AG04450 (cell line): ENCODE measurements around the gene MCU. TPM values are rescaled to one million over a fixed set of nuclear protein-coding genes. Genes with fewer than 3 reads are reported as not detected.

ENCODE experiments used
- CTCF ChIA-PET: fragments of 300-600, 350-600 bp; formaldehyde crosslinking; extraction: SDS; loops from one replicate; lab custom pipeline; 2022; ENCODE audit warnings: antibody characterized with exemption, inconsistent platforms; lab: Charles Lee
- POLR2A ChIA-PET: fragments of 350-600 bp; formaldehyde crosslinking; extraction: SDS; loops from one replicate; lab custom pipeline; 2021; ENCODE audit warnings: antibody characterized with exemption, inconsistent platforms; lab: Yijun Ruan, JAX
- DNase-seq: peaks from one replicate; pipeline ENCODE4 v3.0.0-alpha.2; 2011; ENCODE audit warnings: low read depth, low spot score
- H3K27ac ChIP-seq: one replicate; pipeline ENCODE4 v1.5.1; 2012; ENCODE audit warnings: low read depth, low read length, control low read depth
- H3K27me3 ChIP-seq: one replicate; pipeline ENCODE4 v1.6.0; 2012; ENCODE audit warnings: low read length; ENCODE audit not compliant: control insufficient read depth, insufficient read depth
- H3K4me3 ChIP-seq: 2 replicates; pipeline ENCODE4 v1.5.1; 2011; ENCODE audit warnings: mild to moderate bottlenecking, low read depth, low read length, control low read depth
- H3K9me3 ChIP-seq: 2 replicates; pipeline ENCODE4 v1.5.1; 2012; ENCODE audit warnings: low read length; ENCODE audit not compliant: control insufficient read depth, insufficient read depth
- polyA plus RNA-seq: library from polyadenylated mRNA; depleted of rRNA; stranded (reverse); fragments of >200 nt; gene quantifications from 2 replicates; pipeline ENCODE4 v1.2.3, GENCODE V29; 2011; rRNA removed
- small RNA-seq: library from RNA; depleted of rRNA; stranded (forward); fragments of <200 nt; gene quantifications from one replicate; pipeline ENCODE3, GENCODE V24; 2012; ENCODE audit warnings: low read depth; ENCODE audit not compliant: insufficient read length
- TF ChIP-seq, protein P1 (sequence below): IDR thresholded peaks from 2 replicates; pipeline ENCODE4 v1.5.1; 2011; ENCODE audit warnings: low read depth, low read length, control low read depth, inconsistent platforms

The MCU gene
- polyA plus RNA-seq, 1 experiment: 104 TPM

DNA sequence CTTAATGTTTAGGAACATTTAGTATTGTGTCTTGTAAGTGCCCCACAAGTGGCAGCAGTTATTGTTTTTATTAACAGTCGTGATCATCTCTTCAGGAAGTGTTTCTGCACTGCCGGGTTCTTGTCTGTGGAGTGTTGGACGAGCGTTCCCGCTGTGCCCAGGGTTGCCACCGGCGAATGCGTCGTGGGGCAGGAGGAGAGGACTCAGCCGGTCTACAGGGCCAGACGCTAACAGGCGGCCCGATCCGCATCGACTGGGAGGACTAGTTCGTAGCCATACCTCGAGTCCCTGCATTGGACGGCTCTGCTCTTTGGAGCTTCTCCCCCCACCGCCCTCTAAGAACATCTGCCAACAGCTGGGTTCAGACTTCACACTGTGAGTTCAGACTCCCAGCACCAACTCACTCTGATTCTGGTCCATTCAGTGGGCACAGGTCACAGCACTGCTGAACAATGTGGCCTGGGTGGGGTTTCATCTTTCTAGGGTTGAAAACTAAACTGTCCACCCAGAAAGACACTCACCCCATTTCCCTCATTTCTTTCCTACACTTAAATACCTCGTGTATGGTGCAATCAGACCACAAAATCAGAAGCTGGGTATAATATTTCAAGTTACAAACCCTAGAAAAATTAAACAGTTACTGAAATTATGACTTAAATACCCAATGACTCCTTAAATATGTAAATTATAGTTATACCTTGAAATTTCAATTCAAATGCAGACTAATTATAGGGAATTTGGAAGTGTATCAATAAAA, 240.5 kb downstream of the MCU start:
- TF ChIP-seq, protein P1, sequence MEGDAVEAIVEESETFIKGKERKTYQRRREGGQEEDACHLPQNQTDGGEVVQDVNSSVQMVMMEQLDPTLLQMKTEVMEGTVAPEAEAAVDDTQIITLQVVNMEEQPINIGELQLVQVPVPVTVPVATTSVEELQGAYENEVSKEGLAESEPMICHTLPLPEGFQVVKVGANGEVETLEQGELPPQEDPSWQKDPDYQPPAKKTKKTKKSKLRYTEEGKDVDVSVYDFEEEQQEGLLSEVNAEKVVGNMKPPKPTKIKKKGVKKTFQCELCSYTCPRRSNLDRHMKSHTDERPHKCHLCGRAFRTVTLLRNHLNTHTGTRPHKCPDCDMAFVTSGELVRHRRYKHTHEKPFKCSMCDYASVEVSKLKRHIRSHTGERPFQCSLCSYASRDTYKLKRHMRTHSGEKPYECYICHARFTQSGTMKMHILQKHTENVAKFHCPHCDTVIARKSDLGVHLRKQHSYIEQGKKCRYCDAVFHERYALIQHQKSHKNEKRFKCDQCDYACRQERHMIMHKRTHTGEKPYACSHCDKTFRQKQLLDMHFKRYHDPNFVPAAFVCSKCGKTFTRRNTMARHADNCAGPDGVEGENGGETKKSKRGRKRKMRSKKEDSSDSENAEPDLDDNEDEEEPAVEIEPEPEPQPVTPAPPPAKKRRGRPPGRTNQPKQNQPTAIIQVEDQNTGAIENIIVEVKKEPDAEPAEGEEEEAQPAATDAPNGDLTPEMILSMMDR: no peak
- DNase-seq: no peak
- Histone ChIP-seq H3K27ac (no peak overlapping the region), H3K9me3 (no peaks in the 10 kb centered on the region), H3K27me3 (peaks cover 2% of the 10 kb centered on the region), H3K4me3 (no peak overlapping the region)
- ChIA-PET POLR2A (interaction anchor here (0.5 kb wide), 1 partner anchor 710 kb away, joined by 8 read pairs; no protein-coding TSS in a partner anchor), CTCF (no interaction called here)

GRCh38 chr10:72935361-72935760, 243.4 kb downstream of the MCU start:
- H3K9me3 ChIP-seq: no peaks in the 10 kb centered on the region
- peaks cover 2% of the 10 kb centered on the region for H3K27me3 ChIP-seq
- no peak overlapping the region for H3K27ac ChIP-seq
- DNase-seq: no peak
- POLR2A ChIA-PET: no interaction called here
- TF ChIP-seq, protein P1: no peak
- CTCF ChIA-PET: no interaction called here
- H3K4me3 ChIP-seq: no peak overlapping the region

Small RNAs within 50 kb of the gene (small RNA-seq; reads per million reads assigned to genes)
- gene MIR4676 (not detected), gene RF00019 (not detected)

Other genes with a start within 250 kb of the MCU start
- gene MICU1, start 66.1 kb upstream of the MCU start, polyA plus RNA-seq: 57.7 and 61.7 TPM in 2 replicates
- gene OIT3, start 201.6 kb downstream of the MCU start, polyA plus RNA-seq: not detected in 2 replicates